Activated CD4-positive, alpha-beta T cell treated with anti-CD3 and anti-CD28 coated beads, Interleukin-2, amount 50 U/mL, for 1 hour (primary cell): Measurements from ENCODE around the gene PRKCA.

Experiments used
- DNase-seq: peaks from one replicate; pipeline ENCODE4 v3.0.0-alpha.2; 2020

The PRKCA gene

DNA sequence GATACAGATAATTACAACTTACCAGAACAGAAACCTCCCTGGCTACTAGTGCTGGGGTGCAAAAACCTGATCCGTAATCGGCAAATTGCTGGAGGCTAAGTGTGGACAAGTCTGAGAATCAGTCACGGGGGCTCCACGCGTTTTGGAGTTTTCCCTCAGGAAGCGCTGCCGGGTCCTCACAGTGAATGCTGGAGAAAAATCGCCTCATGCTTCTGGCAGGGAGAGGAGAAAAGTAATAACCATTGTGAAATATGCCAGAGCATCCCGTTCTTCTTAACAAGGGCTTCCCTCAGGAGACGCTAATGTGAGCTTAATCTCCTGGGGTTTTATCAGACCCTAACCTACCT is 453.5 kb downstream of the PRKCA start:
- no peak for DNase-seq

DNA sequence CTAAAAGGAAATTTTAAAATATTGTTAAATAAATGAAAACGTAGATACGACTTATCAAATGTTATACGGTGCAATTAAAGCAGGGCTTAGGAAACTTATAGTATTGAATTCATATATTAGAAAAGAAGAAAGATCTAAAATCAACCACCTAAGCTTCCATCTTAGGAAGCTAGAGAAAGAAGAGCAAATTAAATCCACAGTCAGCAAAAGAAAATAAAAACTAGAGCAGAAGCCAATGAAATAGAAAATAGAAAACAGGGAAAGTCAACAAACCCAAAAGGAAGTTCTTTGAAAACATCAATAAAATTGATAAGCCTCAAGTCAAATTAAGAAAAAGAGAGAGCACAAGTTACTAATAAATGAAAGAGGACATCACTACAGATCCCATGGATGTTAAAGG is 457.9 kb downstream of the PRKCA start:
- no peak for DNase-seq

DNA sequence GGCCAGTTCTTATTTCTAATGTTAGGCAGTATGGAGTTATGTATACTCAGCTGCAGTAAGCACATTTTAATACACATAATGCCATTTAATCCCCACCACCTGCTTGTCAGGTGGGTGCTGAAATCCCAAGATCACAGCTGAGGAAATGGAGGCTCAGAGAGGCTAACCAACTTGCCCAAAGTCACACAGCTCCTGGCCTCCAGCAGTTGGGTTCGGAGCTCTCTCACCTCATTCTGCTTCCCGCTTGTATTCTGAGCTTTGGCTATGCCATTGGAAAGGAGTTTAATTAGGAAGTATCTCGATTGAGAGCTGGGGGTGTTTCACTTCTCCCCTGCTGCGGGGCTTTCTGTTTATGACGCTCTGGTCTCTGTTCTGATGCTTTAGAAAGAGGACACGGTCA is 459.9 kb downstream of the PRKCA start:
- DNase-seq, result no peak

DNA sequence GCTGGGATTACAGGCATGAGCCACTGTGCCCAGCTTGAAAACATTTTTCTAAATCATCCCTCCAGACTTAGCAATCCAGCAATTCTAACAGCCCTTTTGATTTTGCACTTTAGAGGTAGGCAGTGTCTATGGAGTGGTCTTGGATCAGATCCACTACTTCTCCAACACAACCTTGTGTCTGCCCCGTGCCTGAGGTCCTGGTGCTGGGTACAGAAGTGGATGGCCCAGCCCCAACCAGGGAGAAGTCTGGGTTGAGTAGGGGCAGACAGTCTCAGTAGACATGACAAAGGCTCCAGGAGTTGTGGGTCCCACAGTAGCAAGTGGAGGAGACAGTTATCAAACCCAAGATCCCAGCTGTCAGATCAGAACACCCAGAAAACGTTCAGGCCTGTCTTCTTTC is 460.6 kb downstream of the PRKCA start:
- no peak for DNase-seq

DNA sequence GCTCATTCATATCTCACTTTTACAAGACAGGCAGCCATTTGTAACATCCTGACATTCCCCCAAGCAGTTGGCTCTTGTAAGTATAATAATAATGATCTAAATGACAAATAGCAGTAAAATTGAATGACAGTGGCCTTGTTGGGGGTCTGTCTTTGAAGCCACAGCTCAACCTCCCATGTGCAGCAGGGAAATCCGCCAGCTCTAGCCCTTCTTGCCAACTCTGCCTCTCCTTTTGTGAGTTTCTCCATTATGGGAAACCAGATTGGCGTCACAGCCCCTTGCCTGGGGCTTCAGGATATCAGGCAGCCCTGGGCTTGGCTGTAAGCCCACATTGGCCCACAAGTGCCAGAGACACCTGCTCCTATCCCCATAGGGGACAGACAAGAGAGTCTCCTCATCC is 462.1 kb downstream of the PRKCA start:
- no peak for DNase-seq

DNA sequence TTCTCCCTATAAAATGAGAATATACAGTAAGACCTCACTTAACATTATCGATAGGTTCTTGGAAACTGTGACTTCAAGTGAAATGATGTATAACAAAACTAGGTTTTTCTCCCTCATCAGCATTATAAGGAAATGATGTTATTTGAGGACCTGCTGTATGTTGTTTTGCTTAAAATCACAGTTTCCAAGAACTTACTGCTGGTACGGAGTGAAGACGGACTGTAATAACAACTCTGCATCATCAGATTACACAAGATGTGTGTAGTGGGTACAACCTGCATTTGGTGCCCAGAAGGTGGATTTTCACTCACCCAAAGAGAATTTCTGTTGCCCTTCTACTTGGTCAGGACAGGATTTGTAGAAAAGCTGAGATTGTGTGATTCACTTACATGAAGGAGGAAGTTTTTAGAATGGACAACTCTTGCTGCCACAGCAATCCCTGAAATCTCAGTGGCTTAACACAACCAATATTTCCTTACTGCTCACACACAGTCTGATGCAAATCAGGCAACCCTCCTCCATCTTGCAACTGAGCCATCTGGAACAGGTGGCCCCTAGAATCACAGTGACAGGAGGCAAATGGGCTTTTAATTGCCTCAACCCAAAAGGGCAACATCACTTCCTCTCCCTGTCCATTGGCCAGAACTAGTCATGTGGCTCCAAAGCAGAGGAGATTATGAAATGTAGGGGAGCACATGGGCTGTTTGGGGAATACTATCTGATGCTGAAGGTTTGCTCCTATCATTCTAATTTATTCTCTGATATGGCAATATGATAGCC is 464.9 kb downstream of the PRKCA start:
- no peak for DNase-seq

DNA sequence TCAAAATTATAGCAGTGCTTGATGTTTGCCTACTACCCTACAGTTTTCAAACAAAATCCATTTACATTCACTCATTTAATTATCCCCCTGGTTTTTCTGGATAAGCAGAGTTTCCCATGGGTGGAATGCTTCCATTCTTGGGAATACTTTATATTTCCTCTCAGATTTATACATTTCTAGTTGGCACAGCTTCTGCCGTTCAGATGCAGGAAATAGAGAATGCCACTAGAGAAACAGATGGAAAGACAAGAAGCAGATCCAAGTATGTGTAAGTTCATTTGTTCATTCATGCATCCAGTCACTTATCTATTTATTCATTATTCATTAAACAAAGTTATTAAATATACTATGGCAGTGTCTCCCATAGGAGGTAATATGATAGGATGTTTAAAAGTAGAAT is 467.5 kb downstream of the PRKCA start:
- DNase-seq, result no peak

DNA sequence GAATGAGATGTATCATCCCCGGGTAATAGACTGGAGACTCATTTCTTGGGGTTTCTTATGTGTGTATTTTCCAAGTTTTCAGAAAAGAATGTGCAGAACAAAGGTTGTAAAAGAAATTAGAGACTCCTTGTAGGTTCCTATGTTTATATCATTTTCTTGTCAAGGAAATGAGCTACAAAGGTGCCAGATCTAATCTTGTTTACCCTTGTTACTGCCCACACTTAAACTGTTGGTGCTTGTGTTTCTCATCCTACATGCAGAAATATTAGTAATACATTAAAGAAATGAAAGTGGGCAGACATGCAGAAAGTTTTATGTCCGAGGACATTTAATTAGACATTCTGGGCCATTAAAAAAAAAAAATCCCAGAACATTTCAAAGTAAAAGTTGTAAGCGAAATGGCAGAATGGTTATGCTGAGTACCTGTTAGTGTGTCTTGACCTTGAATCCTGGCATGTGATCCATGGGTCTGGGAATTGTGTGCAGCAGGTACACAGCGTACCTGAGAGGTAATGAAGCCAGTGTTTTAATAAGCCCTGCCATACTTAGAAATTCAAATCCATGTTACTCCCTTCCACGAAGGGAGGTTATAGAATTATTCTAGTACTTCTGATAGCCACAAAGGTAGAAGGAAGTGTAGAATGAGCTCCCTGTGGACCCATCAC is 469.9 kb downstream of the PRKCA start:
- no peak for DNase-seq

DNA sequence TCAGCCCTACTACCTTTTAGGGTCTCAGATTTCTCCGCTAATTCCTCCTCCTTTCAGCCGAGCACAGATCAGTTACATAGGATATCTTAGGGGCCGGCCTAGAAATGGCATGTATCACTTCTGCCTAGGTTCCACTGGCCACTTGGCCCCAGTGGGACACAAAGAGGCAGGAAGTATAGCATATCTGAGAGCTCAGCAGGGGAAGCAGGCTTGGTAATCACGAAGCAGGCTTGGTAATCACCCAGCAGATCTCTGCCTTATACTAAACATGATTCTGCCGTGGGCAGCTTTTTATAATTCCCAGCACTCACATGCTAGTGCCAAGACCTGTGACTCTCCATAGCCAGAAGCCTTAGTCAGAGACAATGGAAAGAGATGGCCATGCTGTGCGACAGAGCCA is 472.9 kb downstream of the PRKCA start:
- no peak for DNase-seq

DNA sequence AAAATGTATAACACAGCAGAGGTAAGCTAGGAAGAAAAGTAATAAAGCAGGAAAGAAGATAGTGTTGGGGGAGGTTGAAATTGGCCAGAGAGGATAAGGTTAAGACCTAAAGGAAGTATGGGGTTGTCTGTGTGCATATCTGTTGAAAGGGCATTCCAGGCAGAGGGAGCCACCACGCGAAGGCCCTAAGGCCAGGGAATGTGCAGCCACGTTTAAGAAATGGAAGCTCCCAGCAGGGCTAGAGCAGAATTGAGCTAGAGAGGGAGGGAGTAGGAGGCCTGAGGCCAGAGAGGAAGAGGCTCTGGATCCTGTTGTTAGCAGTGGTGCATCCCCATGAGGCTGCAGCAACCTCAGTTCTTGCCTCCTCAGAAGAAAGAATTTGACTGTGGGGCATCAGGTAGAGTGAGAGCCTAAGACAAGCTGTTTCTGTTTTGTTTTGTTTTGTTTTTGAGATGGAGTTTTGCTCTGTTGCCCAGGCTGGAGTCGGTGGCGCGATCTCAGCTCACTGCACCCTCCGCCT is 473.5 kb downstream of the PRKCA start:
- no peak for DNase-seq

DNA sequence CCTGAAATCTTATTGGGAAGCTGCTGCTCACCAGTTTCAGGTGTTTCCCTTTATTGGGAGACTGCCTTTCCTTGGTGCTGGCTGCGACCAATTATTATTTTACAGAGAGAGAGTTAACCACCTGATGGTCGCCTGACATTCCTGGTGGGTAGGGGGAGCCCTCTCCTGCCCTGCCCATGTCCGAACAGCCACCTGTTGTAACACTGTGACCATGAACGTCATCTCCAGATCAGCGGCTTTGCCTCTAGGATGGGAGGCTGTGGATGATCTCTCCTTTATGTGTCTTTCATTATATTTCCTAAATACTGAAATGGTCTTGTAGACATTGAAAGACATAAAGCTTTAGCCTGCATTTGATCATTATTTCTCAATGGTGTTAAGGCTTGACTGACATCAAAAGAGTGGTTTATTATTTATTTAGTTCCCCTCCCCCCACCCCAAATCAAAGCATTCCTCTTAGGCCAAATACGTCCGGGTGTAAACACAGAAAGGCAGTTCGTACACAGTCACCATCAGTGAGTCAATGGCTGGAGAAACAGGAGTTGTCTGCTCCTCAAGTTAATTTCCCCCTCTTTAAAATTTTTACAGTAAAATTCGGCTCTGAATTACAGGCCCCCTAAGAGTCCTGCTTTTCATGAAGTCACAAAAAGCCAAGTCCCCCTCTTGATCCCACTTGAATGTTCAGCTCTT is 474.7 kb downstream of the PRKCA start:
- no peak for DNase-seq

DNA sequence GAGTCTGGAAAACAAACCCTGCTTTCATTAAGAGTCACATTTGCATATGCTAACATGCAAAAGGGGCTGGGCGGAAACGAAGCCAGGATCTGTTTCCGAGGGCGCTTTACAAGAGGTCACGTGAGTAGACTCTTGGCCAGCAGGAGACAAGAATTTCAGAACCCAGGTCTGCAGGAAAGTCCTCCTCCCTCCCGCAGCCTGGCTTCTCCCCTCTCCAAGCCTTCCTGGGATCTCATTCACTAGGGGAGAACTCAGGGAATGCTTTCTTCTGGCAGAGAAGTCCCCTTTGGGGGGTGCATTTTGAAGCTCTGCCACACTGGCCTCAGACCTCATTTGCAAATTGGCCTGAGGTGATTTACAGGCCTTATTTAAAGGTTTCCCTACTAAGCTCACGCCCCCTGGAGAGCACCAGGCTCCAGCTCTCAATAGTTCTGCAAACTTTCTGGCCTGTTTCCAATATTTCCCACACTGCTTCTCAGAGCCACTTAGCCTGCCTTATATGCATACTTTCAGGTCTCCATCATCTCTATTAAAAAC is 475.3 kb downstream of the PRKCA start:
- no peak for DNase-seq

DNA sequence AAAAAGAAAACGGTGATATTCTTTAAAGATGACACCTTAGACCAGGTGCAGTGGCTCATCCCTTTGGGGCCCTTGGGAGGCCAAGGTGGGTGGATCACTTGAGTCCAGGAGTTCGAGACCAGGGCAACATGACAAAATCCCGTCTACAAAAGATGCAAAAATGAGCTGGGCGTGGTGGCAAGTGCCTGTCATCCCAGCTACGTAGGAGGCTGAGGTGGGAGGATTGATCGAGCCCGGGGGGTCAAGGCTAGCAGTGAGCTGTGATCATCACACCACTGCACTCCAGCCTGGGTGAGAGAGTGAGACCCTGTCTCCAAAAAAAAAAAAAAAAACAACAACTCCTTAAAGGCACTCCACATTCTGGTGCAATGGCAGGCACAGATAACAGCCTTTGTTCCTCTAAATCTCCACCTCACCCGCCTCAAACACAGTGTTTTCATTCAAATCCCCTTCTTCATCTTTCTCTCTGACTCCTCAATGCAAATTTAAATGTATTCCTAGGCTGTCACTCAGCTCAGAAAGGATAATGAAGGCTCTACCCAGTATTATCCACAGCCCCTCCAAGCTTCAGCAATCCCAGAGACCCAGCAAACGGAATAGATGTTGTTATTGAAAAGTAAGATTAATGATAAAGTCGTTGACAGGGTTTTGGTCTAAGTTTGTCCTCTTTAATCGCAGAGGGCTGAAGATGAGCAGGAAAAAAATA is 476.3 kb downstream of the PRKCA start:
- DNase-seq, result no peak

DNA sequence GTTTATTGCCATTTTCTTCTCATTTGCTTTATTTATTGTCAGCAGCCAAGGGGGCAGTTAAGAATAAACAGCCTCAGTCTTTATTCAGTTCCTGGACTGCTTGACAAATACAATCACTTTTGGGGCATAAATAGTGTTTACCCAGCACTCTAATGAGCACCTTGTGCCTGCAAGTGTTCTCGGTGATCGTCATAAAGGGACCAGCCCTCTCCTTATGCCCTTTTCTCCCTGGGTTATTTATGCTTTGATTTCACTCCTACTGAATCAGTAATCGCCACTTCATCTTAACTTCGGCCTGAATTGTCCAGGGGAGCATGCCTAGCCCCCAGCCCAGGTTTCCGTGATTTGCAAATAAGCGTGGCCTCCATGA is 476.8 kb downstream of the PRKCA start:
- no peak for DNase-seq

DNA sequence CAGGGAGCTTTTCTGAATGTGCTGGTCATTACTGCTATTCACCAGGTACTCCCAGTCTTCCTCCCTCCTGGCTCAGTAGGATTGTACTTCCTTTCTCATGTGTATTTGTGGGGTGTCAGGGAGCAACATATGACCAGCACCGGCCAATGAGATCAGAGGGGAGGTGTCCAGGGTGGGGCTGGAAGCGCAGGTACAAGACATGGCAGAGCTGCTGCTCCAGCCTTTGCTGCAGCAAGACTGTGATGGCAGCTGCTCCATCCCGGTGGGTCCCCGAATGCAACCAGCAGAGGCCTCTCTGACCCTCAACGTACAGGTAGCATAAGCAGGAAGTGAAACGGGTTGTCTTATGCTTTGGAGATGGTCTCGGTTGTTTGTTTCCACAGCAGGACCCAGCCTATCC is 478.7 kb downstream of the PRKCA start:
- DNase-seq, result no peak

DNA sequence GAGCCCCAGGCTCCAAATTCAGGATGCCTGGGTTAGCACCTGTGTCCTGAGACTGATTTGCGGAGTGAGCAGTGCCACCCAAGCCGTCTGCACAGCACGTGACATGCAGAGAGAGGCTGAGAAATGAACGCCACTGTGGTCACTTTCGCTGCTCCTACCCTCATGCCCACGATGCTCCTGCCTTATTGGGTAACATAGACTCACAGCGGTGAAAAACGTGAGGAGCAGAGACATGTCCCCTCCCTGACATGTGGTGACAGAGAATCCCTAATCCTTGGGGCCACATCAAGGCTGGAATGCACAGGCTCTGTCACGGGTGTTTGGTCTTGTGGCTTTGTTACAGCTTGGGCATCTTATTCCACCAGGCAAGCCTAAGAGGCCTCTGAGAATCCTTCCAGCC is 480.4 kb downstream of the PRKCA start:
- DNase-seq, result no peak

DNA sequence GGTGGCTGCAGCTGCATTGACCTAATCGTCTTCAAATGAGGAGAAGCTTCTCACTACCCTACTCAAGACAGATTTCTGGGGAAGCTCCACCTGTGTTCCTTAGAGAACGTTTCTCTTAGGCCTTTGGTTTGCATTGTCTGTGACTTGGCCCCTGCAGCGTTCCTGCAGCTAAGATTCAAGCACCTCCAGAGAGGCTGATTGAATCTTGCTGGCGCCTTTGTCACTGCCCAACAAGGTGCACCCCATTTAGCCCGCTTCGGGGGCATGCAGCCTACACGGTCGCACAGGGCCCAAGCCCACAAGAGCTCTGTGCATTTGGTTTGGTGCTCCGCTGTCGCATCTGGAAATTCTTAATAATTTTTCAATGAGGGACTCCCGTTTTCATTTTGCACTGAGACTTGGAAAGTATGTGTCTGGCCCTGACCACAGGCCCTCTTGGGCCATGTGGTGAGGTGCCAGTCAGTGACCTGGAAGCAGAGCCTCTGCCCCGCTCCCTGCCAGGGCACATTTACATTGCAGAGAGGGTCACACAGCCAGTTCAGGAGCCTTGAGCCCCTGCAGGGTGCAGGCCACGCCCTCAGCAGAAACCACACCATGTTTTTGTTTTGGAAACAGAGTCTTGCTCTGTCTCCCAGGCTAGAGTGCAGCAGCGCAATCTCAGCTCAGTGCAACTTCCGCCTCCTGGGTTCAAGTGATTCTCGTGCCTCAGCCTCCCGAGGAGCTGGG is 481.4 kb downstream of the PRKCA start:
- no peak for DNase-seq

DNA sequence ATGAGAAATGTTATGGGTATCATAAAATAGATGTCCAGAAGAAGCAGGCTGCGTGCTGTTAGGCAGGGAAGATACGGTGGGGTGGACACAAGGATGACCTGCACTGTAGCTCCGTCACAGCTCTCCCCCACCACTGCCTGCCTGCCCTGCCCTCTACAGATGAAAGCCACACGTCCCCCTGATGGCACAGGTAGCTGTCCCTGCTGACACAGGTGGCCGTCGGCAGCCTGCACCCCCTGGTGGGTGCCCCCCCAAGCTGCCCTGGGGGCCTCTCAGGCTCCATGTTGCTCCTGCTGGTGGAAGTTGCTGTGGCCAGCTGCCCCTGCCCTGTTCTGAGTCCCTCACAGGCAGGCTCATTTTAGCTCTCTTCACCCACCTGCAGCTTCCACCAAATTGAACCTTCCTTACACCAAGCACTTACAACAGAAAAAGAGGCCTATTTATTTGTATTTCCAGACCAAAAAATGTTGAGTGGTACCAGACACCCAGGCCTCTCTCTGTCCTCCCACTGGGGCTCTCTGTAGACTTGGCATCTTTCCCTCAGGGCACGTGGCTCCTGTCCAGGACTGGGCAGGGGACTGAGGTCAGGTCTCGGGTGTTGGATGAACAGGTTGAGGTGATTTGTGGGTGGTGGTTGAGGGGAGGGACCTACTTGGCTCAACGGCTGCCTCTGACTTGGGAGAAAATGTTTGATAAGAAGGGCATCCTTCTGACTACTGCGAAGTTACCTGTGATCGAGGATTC is 482.4 kb downstream of the PRKCA start:
- no peak for DNase-seq

DNA sequence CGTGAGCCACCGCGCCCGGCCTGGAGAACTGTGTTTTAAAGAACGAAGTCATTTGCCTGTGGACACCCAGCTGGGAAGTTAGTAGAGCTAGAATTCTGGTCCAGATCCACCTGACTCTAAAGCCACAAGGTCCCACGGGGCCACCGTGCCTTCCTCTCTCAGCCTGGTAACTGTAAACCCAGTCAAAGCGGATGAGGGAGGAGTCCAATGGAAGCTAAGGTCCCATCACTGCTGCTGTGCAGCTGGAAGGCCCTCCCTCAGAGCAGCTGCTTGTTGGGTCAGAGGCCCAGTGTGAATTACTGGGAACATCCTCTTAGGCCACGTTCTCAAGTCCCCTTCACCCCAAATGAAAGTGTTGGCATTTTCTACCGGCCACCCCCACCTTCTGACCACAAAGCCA is 483.7 kb downstream of the PRKCA start:
- no peak for DNase-seq

DNA sequence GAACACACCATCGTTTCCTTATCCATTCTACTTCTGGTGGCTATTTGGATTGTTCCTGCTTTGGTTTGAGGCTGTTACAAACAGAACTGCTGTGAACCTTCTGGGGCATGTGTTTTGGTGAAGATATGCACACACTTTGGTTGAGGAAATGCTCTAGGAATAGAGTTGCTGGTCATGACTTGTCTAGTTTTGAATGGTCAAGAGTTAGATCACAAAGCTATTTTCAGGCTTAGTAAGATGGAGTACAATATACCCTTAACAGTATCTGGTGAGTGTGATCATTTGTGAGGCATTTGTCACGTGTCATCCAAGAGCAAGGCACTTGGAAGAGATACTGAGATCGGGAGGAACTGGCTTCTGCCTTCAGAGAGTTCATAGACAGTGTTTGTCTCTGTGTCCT is 485.5 kb downstream of the PRKCA start:
- no peak for DNase-seq

DNA sequence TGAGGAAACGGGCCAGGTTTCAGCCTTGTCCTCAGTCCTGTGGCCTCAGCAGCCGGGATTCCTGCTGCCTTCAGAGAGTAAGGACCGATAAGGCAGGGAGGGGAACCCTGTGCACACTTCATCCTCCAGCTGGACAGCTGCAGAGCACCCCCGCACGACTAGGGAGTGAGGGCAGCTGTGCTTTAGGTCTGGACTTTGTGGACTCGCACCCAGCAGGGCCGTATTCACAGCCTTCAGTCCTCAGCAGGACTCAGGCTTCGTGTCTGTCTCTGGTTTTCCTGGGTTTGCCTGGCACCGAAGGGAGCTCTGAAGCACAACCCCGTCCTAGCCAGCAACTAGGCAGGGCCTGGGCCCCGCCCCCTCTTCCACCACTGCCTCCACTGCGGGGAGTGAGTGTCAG is 486.7 kb downstream of the PRKCA start:
- DNase-seq, result no peak

DNA sequence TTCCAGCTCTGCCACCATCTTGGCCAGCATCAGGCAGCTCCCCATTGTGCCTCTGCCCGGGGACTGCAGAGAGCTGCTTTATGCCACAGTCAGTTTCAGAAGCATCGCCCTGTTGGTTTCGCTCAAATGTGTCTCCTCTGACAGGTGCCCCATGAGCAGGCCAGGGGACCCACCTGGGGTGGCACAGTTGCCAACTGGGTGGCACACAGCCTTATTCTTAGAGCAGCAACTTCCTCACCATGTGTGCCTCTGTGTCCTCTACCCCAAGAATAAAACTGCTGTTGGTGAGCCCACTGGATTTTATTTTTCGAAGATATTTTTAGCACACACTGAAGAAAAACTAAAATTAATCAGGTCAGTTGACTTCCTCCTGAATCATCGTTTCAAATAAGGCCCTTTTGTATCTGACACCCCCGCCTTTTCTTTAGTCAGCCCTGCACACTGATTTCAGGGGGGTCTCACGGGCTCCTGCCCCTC is 487.6 kb downstream of the PRKCA start:
- DNase-seq, result no peak
